Panc1 (cell line): Measurements from ENCODE around the gene PTPN11. TPM values are rescaled to one million over a fixed set of nuclear protein-coding genes. Genes with fewer than 3 reads are reported as not detected.

ENCODE experiments used
- ATAC-seq: fragments of 200-7000 bp; cut with Tn5 transposase; 2 replicates; pipeline ENCODE4 v1.9.1; 2020; ENCODE audit warnings: mild to moderate bottlenecking, moderate library complexity
- BruUV-seq: library from RNA; stranded (reverse); fragments of 400-500 nt; replicated peaks from 2 replicates; lab custom pipeline; 2021; lab: Mats Ljungman, UMichigan
- CTCF ChIA-PET: fragments of 300-600 bp; sonication (Branson Sonifier 250); formaldehyde crosslinking; loops from one replicate; lab custom pipeline; 2022; ENCODE audit warnings: antibody characterized with exemption; lab: Charles Lee
- POLR2A ChIA-PET: fragments of 300-600 bp; sonication (Branson Sonifier 250); formaldehyde crosslinking; loops from one replicate; lab custom pipeline; 2022; ENCODE audit warnings: antibody characterized with exemption; lab: Charles Lee
- DNase-seq: peaks from one replicate; pipeline ENCODE4 v3.0.0-alpha.2; 2010; ENCODE audit warnings: low read depth, low spot score
- H3K27ac ChIP-seq: 2 replicates; pipeline ENCODE4 v1.5.1; 2011; ENCODE audit warnings: mild to moderate bottlenecking, low read length, inconsistent platforms
- H3K27me3 ChIP-seq: fragments of 200-500 bp; sonication (Bioruptor generic); 2 replicates; pipeline ENCODE4 v1.6.0; 2014; ENCODE audit warnings: low read length, inconsistent platforms; ENCODE audit not compliant: control insufficient read depth, insufficient read depth
- H3K36me3 ChIP-seq: fragments of 200-500 bp; sonication (Bioruptor generic); 2 replicates; pipeline ENCODE4 v1.5.1; 2014; ENCODE audit warnings: inconsistent platforms, mild to moderate bottlenecking, low read length, moderate library complexity; ENCODE audit not compliant: control insufficient read depth, insufficient read depth
- H3K4me1 ChIP-seq: 2 replicates; pipeline ENCODE4 v1.5.1; 2011; ENCODE audit warnings: inconsistent platforms, mild to moderate bottlenecking, low read length, moderate library complexity; ENCODE audit not compliant: control insufficient read depth, insufficient read depth
- H3K4me3 ChIP-seq, 2 experiments: 2 replicates each; pipeline ENCODE4 v1.5.1; 2011 to 2012; ENCODE audit warnings: low read depth in 2 of 2, low read length in 2 of 2, mild to moderate bottlenecking in 2 of 2, inconsistent platforms in 1 of 2, moderate library complexity in 1 of 2
- H3K9me3 ChIP-seq: fragments of 200-500 bp; sonication (Bioruptor generic); 2 replicates; pipeline ENCODE4 v1.5.1; 2014; ENCODE audit warnings: low read depth, mild to moderate bottlenecking, inconsistent platforms, low read length, moderate library complexity; ENCODE audit not compliant: control insufficient read depth, insufficient read depth
- CTCF ChIP-seq: fragments of 450-650 bp; IDR thresholded peaks from 2 replicates; pipeline ENCODE4 v1.5.1; 2017; ENCODE audit warnings: mild to moderate bottlenecking
- POLR2AphosphoS5 ChIP-seq: IDR thresholded peaks from 2 replicates; pipeline ENCODE4 v1.6.1; 2012; ENCODE audit warnings: mild to moderate bottlenecking, low read depth, low read length, moderate library complexity
- SIN3A ChIP-seq: IDR thresholded peaks from 2 replicates; pipeline ENCODE4 v1.6.1; 2012; ENCODE audit warnings: low read depth, mild to moderate bottlenecking, low read length, moderate library complexity, borderline replicate concordance; ENCODE audit not compliant: insufficient read depth
- TCF7L2 ChIP-seq: IDR thresholded peaks from 2 replicates; pipeline ENCODE4 v1.6.1; 2011; ENCODE audit warnings: mild to moderate bottlenecking, low read depth, low read length, inconsistent platforms
- in situ Hi-C: cut with HindIII; loops from 2 replicates; pipeline ENCODE4 v1.10.0; 2016; ENCODE audit warnings: low sequenced_read_pairs, low pct_unique_long_range_greater_than_20kb
- intact Hi-C: fragments of 100-400 bp; cut with micrococcal nuclease; formaldehyde crosslinking; loops from one replicate; pipeline ENCODE4 v1.10.0; 2022; ENCODE audit not compliant: unreplicated experiment
- total RNA-seq: library from RNA; stranded (reverse); gene quantifications from one replicate; pipeline ENCODE4 v1.2.1, GENCODE V29; 2021; ENCODE audit not compliant: unreplicated experiment
- TF ChIP-seq, protein P1 (sequence below), 2 experiments: IDR thresholded peaks; 2 replicates each; pipeline ENCODE4 v1.6.1; 2011 to 2012; ENCODE audit warnings: low read depth in 2 of 2, control low read depth in 1 of 2, low read length in 1 of 2, mild to moderate bottlenecking in 1 of 2, moderate library complexity in 1 of 2; ENCODE audit not compliant: insufficient read depth in 1 of 2

Gene PTPN11
- total RNA-seq, 1 experiment from 2014 or later, result 139 TPM

DNA sequence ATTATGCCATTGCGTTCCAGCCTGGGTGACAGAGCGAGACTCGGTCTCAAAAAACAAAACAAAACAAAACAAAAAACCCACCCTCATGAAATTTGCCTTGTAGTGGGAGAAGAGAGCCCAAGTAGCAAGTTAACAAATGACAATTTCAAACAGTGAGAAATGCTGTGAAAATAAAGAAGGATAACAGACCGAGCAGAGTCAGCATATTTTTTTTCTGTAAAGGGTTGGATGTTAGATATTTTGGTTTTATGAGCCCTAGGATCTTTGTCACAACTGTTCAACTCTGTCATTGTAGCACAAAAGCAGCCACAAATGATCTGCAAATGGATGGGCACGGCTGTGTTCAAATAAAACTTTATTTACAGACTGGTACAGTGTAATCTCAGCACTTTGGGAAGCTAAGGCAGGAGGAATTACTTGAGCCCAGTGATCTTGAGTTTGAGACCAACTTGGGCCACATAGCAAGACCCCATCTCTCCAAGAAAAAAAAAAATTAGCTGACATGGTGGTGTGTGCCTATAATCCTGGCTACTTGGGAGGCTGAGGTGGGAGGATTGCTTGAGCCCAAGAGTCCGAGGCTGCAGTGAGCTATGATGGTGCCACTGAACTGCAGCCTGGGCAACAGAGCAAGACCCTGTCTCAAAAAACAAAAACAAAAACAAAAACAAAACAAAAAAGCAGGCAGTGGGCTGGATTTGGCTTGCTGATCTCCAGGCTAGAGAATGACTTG, 117.1 kb downstream of the PTPN11 start:
- TF ChIP-seq CTCF, result no peak
- no peak for TF ChIP-seq SIN3A
- no peak for TF ChIP-seq TCF7L2
- in situ Hi-C loops (no loop called here), intact Hi-C loops (no loop called here)
- CTCF ChIA-PET, result no interaction called here
- BruUV-seq, result no TSS peak
- Histone ChIP-seq H3K27ac (no peak overlapping the region), H3K4me3 (no peak overlapping the region), H3K9me3 (no peaks in the 10 kb centered on the region), H3K4me1 (no peaks in the 10 kb centered on the region), H3K36me3 (no peaks in the 10 kb centered on the region), H3K27me3 (no peaks in the 10 kb centered on the region)
- ATAC-seq (no peak), DNase-seq (no peak)
- POLR2A ChIA-PET, result no interaction called here

- no peaks in the 10 kb centered on the region for H3K27me3 ChIP-seq
- ChIA-PET CTCF (interaction anchor here (0.6 kb wide), 1 partner anchor 592 kb away, joined by 5 read pairs; no protein-coding TSS in a partner anchor), POLR2A (no interaction called here)
- no peak overlapping the region for H3K27ac ChIP-seq
- TF ChIP-seq POLR2AphosphoS5 (no peak), TCF7L2 (no peak), SIN3A (no peak)
- TF ChIP-seq, protein P1, sequence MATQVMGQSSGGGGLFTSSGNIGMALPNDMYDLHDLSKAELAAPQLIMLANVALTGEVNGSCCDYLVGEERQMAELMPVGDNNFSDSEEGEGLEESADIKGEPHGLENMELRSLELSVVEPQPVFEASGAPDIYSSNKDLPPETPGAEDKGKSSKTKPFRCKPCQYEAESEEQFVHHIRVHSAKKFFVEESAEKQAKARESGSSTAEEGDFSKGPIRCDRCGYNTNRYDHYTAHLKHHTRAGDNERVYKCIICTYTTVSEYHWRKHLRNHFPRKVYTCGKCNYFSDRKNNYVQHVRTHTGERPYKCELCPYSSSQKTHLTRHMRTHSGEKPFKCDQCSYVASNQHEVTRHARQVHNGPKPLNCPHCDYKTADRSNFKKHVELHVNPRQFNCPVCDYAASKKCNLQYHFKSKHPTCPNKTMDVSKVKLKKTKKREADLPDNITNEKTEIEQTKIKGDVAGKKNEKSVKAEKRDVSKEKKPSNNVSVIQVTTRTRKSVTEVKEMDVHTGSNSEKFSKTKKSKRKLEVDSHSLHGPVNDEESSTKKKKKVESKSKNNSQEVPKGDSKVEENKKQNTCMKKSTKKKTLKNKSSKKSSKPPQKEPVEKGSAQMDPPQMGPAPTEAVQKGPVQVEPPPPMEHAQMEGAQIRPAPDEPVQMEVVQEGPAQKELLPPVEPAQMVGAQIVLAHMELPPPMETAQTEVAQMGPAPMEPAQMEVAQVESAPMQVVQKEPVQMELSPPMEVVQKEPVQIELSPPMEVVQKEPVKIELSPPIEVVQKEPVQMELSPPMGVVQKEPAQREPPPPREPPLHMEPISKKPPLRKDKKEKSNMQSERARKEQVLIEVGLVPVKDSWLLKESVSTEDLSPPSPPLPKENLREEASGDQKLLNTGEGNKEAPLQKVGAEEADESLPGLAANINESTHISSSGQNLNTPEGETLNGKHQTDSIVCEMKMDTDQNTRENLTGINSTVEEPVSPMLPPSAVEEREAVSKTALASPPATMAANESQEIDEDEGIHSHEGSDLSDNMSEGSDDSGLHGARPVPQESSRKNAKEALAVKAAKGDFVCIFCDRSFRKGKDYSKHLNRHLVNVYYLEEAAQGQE (IDR thresholded peaks at IDR 0.05; ENCODE audit: insufficient read depth in 1 of 2, low read depth in 2 of 2, low read length in 1 of 2), result no peak
- H3K9me3 ChIP-seq, result no peaks in the 10 kb centered on the region
- no peaks in the 10 kb centered on the region for H3K4me1 ChIP-seq
- DNase-seq, result no peak
- no peaks in the 10 kb centered on the region for H3K36me3 ChIP-seq
- H3K4me3 ChIP-seq, result no peak overlapping the region
- BruUV-seq, result no TSS peak
- no peak for ATAC-seq
- intact Hi-C loops (no loop called here), in situ Hi-C loops (no loop called here)
These were observed 117.6 kb downstream of the PTPN11 start for GRCh38 chr12:112536367-112536730.
